Measurements from ENCODE around the gene DCUN1D1. TPM values are rescaled to one million over a fixed set of nuclear protein-coding genes. Genes with fewer than 3 reads are reported as not detected.

Gene DCUN1D1
- total RNA-seq, 2 experiments from 2014 or later = 54.6 to 65.0 TPM

DNA sequence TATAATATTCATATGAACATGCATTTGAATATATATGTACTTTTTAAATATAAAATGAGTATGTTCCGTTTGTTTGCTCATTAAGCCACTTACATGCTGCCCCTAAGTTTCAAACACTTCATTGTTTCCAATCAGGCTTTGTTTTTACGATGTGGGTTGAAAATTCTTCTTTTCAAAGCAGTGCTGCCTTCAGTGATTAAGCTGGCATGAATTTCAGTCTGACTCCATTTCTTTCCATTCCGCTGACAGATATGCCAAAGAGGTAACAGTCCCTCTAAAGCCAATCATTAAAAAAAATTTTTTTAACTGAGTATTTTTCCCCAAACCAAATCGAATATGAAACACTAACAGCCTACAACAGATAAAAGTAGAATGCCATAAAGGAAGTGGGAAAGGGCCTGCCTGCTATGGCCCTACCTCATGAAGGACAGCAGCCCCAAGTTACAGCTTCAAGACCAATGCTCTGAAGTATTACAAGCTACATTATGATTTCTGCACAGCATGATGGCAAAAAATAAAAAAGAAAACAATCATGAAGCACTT is 40.0 kb downstream of the DCUN1D1 start:
- ATAC-seq (no peak), DNase-seq (no peak)
- CTCF ChIA-PET = no interaction called here
- Mint-ChIP-seq H3K27me3 (no peaks in the 10 kb centered on the region), H3K27ac (peak overlapping the region; percentile 24), H3K36me3 (peaks cover 21% of the 10 kb centered on the region), H3K9me3 (ENCODE audit: low read depth) (no peaks in the 10 kb centered on the region), H3K4me3 (no peak overlapping the region), H3K4me1 (peaks cover 23% of the 10 kb centered on the region)

DNA sequence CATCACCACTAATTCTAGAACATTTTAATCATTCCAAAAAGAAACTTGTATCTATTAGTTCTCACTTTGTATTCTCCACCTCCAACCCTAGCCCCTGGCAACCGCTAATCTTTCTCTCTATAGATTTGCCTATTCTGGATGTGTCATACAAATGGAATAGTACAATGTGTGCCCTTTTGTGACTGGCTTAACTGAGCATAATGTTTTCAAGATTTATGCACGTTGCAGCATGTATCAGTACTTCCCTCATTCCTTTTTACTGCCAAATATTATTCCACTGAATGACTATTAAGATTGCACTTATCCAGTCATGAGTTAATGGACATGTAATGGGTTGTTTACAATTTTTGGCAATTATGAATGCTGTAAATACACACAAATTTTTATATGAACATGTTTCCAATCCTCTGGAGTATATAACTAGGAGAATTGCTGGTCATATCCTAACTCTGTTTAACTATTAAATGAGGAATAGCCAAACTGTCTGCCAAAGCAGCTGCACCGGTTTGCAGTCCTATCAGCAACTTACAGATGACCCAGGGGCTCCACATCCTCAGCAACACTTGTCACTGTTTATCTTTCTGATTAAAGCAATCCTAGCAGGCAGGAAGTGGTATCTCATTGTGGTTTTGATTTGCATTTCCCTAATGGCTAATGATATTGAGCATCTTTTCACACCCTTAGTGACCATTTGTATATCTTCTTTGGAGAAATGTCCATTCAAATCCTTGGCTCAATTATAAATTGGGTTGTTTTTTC is 42.9 kb downstream of the DCUN1D1 start:
- CTCF ChIA-PET = interaction anchor here (1.0 kb wide), 1 partner anchor 44 kb away, joined by 3 read pairs; no protein-coding TSS in a partner anchor
- Mint-ChIP-seq H3K27me3 (no peaks in the 10 kb centered on the region), H3K36me3 (peaks cover 19% of the 10 kb centered on the region), H3K4me3 (no peak overlapping the region), H3K4me1 (peaks cover 23% of the 10 kb centered on the region), H3K27ac (no peak overlapping the region), H3K9me3 (ENCODE audit: low read depth) (no peaks in the 10 kb centered on the region)
- DNase-seq = no peak
- no peak for ATAC-seq

DNA sequence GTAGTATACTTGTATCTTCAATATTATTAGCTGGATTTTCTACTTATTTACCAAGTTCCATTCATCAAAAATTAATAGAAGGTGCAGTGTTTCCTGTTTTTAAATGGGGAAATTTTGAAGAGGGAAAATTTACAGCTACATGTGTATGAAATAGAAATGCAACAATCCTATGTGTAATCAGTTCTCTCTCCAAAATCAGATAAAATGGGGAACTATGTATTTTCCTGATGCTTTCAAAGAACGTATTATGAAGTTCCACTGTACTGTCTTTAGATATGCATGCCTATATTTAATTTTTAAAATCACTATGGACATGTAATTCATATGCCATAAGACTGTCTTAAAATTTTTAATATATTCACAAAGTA is 43.4 kb downstream of the DCUN1D1 start:
- H3K27me3 Mint-ChIP-seq = no peaks in the 10 kb centered on the region
- DNase-seq (no peak), ATAC-seq (no peak)
- peaks cover 23% of the 10 kb centered on the region for H3K36me3 Mint-ChIP-seq
- H3K9me3 Mint-ChIP-seq (ENCODE audit: low read depth) = peaks cover 3% of the 10 kb centered on the region
- H3K4me3 Mint-ChIP-seq = no peak overlapping the region
- H3K4me1 Mint-ChIP-seq = peaks cover 23% of the 10 kb centered on the region
- CTCF ChIA-PET = no interaction called here
- H3K27ac Mint-ChIP-seq = no peak overlapping the region

DNA sequence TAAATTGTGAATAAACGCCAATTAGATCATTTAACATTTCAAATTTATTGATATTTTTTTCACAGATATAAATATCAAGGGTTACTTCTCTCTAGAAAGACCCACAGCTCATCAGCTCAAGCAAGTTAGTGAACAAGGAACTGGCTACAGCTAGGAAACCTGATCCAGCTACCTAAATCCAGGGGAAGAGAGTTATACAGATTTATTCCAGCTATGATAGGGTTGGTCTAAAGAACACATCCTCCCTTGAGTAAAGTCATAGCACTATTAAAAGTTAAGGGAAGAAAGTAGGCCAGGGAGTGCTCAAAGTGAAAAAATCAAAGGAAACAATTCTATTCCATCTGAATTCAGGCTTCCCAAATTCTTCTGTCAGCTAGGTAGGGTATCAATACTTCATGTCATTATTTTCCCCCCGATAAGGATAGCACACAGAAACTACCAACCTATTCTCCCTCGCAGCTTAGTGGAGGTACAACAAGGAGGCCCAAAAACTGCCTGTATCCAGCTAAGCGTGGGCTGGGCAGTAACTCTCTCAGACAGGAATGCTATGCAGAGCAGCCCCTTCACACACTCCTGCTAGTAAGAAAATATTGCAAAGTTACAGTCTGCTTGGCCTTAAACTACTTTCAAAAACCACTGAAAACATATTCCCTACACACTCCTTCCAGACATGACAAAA is 44.0 kb downstream of the DCUN1D1 start:
- no peak overlapping the region for H3K4me3 Mint-ChIP-seq
- no peak for DNase-seq
- peaks cover 23% of the 10 kb centered on the region for H3K4me1 Mint-ChIP-seq
- H3K9me3 Mint-ChIP-seq (ENCODE audit: low read depth) = peaks cover 3% of the 10 kb centered on the region
- H3K27ac Mint-ChIP-seq = no peak overlapping the region
- H3K27me3 Mint-ChIP-seq = no peaks in the 10 kb centered on the region
- peaks cover 25% of the 10 kb centered on the region for H3K36me3 Mint-ChIP-seq
- CTCF ChIA-PET = interaction anchor here (0.8 to 1.1 kb wide), 2 partner anchors 10 to 26 kb away, joined by 3 to 4 read pairs; no protein-coding TSS in a partner anchor
- no peak for ATAC-seq

DNA sequence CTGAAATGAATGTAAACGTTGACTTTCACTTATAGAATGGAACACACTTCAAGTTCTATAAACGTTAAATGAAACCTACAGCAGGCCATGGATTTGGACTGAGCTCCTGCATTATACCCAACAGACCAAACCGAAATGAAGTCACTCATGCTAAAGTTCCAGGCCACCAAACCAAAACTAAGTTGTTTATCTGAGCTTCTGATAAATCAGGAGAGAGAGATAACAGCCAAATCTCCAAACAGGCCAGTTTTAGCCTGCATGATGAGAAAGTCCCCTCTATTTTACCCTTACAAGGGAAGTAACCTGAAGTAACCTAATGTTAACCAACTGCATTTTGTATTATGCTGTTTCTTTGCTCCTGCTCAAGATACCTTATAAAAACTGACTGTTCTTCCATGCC is 44.5 kb downstream of the DCUN1D1 start:
- Mint-ChIP-seq H3K4me1 (peaks cover 20% of the 10 kb centered on the region), H3K36me3 (peaks cover 28% of the 10 kb centered on the region), H3K9me3 (ENCODE audit: low read depth) (peaks cover 3% of the 10 kb centered on the region), H3K27ac (no peak overlapping the region), H3K4me3 (no peak overlapping the region), H3K27me3 (no peaks in the 10 kb centered on the region)
- no peak for ATAC-seq
- DNase-seq = no peak
- CTCF ChIA-PET = interaction anchor here (0.8 to 1.1 kb wide), 2 partner anchors 10 to 26 kb away, joined by 3 to 4 read pairs; no protein-coding TSS in a partner anchor

DNA sequence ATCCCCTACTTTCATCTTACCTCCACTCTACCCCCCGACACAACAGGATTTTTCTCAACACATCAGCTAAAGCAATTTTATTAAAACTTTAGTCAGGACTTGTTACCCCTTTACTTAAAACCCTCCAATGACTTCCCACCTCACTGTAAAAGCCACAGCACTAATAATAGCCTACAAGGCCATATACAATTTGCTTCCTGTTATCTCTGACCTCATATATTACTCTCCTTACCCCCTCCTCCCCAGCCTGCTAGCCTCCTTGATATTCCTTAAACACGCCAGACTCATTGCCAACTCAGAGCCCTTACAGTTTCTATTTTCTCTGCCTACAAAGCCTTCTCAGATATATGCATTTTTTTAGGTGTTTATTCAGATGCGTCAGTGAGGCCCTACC is 54.4 kb downstream of the DCUN1D1 start:
- Mint-ChIP-seq H3K36me3 (peaks cover 59% of the 10 kb centered on the region), H3K9me3 (ENCODE audit: low read depth) (peaks cover 5% of the 10 kb centered on the region), H3K4me1 (peaks cover 8% of the 10 kb centered on the region), H3K27me3 (no peaks in the 10 kb centered on the region), H3K4me3 (no peak overlapping the region), H3K27ac (no peak overlapping the region)
- ATAC-seq = no peak
- CTCF ChIA-PET = interaction anchor here (1.0 kb wide), 1 partner anchor 10 kb away, joined by 3 read pairs; no protein-coding TSS in a partner anchor
- DNase-seq = no peak

DNA sequence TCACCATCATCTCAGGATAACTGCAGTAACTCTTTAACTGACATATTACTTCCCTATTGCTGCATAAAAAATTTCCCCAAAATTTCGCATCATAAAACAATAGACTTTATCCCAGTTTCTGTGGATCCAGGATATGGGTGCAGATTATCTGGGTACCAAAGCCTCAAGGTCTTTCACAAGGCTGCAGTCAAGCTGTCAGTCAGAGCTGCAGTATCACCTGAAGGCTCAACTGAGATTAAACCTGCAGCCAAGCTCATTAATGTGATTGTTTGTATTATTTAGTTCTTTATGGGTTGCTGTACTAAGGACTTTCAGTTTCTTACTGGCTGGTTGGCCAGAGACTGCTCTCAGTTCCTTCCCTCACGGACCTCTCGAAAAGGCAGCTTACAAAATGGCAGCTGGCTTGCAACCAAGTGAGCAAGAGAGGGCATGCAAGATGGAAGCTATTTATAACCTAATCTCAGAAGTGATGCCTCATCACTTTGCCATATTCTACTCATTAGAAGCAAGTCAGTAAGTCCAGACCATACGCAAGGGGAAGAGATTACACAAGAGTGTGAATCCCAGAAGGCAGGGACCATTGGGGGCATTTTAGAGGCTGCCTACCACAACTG is 54.9 kb downstream of the DCUN1D1 start:
- Mint-ChIP-seq H3K36me3 (peaks cover 59% of the 10 kb centered on the region), H3K27ac (no peak overlapping the region), H3K4me3 (no peak overlapping the region), H3K9me3 (ENCODE audit: low read depth) (peaks cover 5% of the 10 kb centered on the region), H3K27me3 (no peaks in the 10 kb centered on the region), H3K4me1 (peaks cover 8% of the 10 kb centered on the region)
- DNase-seq = no peak
- ATAC-seq = no peak
- CTCF ChIA-PET = interaction anchor here (1.3 kb wide), 1 partner anchor 56 kb away, joined by 3 read pairs; no protein-coding TSS in a partner anchor

DNA sequence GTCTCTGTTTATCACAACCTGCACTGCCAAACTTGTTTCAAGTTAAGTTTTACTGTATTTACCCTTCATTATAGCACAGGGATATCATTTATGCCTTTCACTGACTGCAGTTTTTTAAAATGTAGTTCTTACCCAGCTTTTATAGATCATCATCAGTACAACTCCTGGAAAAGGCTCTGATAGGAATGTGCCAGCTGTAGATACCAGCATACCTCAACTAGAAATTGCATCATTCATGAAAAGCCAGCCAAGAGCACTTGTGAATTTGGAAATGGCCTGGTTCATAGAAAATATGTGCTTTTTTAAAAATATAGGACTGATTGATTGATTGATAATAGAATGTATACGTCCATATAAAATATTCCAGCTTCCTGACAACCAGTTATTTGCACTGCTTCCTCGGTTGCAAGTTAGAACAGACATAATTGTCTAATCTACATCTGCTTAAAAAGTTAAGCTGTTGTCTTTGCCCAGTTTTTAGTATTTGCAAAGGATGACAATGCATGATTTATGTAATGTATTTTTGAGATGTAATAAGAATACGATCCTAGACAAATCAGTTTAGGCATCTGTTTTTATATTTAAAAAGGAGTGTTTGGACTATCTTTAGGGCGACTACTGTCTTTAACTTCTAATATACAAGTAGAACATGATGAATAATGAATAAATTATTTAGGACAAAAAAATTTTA is 58.5 kb downstream of the DCUN1D1 start:
- Mint-ChIP-seq H3K36me3 (peaks cover 43% of the 10 kb centered on the region), H3K27ac (no peak overlapping the region), H3K4me3 (no peak overlapping the region), H3K4me1 (no peaks in the 10 kb centered on the region), H3K27me3 (no peaks in the 10 kb centered on the region), H3K9me3 (ENCODE audit: low read depth) (peaks cover 2% of the 10 kb centered on the region)
- CTCF ChIA-PET = interaction anchor here (0.7 kb wide), 1 partner anchor 205 kb away, joined by 3 read pairs; no protein-coding TSS in a partner anchor
- no peak for DNase-seq
- ATAC-seq = no peak

DNA sequence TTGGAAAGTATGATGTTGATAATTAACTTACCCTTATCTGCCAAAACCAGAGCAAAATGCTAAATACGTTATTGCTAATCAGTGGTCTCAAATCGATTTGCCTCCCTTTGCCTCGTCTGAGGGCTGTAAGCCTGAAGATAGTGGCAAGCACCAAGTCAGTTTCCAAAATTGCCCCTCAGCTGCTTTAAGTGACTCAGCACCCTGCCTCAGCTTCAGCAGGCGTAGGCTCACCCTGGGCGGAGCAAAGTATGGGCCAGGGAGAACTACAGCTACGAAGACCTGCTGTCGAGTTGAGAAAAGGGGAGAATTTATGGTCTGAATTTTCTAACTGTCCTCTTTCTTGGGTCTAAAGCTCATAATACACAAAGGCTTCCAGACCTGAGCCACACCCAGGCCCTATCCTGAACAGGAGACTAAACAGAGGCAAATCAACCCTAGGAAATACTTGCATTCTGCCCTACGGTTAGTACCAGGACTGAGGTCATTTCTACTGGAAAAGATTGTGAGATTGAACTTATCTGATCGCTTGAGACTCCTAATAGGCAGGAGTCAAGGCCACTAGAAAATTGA is 59.7 kb downstream of the DCUN1D1 start:
- Mint-ChIP-seq H3K4me1 (peaks cover under 1% of the 10 kb centered on the region), H3K4me3 (no peak overlapping the region), H3K9me3 (ENCODE audit: low read depth) (no peaks in the 10 kb centered on the region), H3K27me3 (no peaks in the 10 kb centered on the region), H3K36me3 (peaks cover 34% of the 10 kb centered on the region), H3K27ac (no peak overlapping the region)
- ATAC-seq (no peak), DNase-seq (no peak)
- CTCF ChIA-PET = interaction anchor here (1.3 kb wide), 1 partner anchor 11 kb away, joined by 3 read pairs; no protein-coding TSS in a partner anchor

DNA sequence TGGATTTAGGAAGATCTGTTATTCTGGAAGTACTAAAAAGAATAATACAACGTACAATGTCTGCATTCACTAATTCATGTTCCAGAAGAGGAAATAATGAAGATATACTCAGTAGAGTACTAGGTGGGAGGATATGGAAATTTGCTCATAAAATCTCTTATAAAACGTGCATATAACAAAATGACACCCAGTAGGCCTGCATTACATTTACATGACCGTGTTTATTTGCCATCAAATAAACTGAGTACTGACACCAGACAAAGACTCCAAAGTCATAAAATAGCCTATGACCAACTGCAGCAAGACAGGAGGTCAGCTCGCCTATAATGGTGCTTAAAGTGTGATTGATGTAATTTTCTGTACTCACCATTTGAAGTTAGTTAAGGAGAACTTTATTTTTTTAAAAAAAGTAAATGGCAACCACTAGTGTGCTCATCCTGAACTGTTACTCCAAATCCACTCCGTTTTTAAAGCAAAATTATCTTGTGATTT is 60.4 kb downstream of the DCUN1D1 start:
- CTCF ChIA-PET = interaction anchor here (0.9 to 1.3 kb wide), 3 partner anchors 10 to 466 kb away, joined by 3 read pairs; no protein-coding TSS in a partner anchor
- no peaks in the 10 kb centered on the region for H3K9me3 Mint-ChIP-seq (ENCODE audit: low read depth)
- no peak overlapping the region for H3K4me3 Mint-ChIP-seq
- no peaks in the 10 kb centered on the region for H3K27me3 Mint-ChIP-seq
- ATAC-seq (no peak), DNase-seq (no peak)
- peaks cover 4% of the 10 kb centered on the region for H3K4me1 Mint-ChIP-seq
- peaks cover 31% of the 10 kb centered on the region for H3K36me3 Mint-ChIP-seq
- no peak overlapping the region for H3K27ac Mint-ChIP-seq

DNA sequence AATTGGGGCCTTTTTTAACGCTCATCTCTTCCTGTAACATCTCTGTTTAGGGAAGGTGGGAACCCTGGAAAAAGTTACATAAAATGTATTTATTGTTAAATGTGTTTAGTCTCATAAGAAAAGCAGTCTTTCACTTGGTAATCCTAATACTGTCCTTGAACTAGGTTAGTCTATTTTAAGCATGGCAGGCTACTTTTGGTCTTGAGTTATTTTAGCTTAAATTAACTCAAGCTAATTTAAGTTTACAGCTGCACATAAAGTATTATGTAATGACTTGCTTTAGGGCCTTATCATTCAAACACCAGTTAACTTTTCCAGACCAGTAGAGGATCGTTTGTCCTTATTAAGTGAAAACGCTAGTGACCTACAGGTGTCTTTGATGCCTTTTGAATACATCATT is 63.2 kb downstream of the DCUN1D1 start:
- no peak for DNase-seq
- no peaks in the 10 kb centered on the region for H3K27me3 Mint-ChIP-seq
- peaks cover 29% of the 10 kb centered on the region for H3K4me1 Mint-ChIP-seq
- no peaks in the 10 kb centered on the region for H3K9me3 Mint-ChIP-seq (ENCODE audit: low read depth)
- H3K4me3 Mint-ChIP-seq = no peak overlapping the region
- no peak overlapping the region for H3K27ac Mint-ChIP-seq
- no peak for ATAC-seq
- CTCF ChIA-PET = no interaction called here
- peaks cover 30% of the 10 kb centered on the region for H3K36me3 Mint-ChIP-seq

DNA sequence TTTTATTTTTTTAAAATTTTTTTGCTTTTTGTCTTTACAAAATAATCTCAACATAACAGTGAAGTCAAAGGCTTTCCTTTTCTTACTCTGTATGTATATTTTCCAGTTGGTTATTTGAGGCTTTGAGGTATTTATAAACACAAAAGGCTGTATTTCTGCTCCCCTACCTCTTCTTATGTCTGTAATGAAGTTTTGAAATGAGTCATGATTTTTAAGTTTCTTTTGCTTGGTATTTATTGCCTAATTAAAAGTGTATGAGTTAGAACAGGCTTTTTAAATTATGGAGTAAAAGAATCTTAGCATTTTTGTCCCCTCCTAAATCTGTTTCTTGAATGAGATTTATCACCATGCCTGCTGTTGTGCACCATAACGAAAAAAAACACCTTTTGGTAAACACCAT is 66.0 kb downstream of the DCUN1D1 start:
- no peaks in the 10 kb centered on the region for H3K9me3 Mint-ChIP-seq (ENCODE audit: low read depth)
- peak overlapping the region; percentile 24 for H3K4me3 Mint-ChIP-seq
- CTCF ChIA-PET = interaction anchor here (0.5 to 1.5 kb wide), 3 partner anchors 10 to 200 kb away, joined by 3 to 5 read pairs (median 3); no protein-coding TSS in a partner anchor
- H3K36me3 Mint-ChIP-seq = peaks cover 37% of the 10 kb centered on the region
- H3K27ac Mint-ChIP-seq = peak overlapping the region; percentile 67
- H3K4me1 Mint-ChIP-seq = peaks cover 54% of the 10 kb centered on the region
- DNase-seq (no peak), ATAC-seq (peak; percentile 47)
- no peaks in the 10 kb centered on the region for H3K27me3 Mint-ChIP-seq

Measured in activated CD8-positive, alpha-beta memory T cell treated with anti-CD3 and anti-CD28 coated beads, Interleukin-2, amount 10 ng/mL, durations not matched to agents 7 days and 5 days (primary cell).